Upper lobe of left lung (tissue), 6 donors: ENCODE results near the gene MVB12B. TPM values are rescaled to one million over a fixed set of nuclear protein-coding genes. Genes with fewer than 3 reads are reported as not detected.

ENCODE experiments used
- ATAC-seq, 2 donors: fragments of 200-7000 bp; cut with Tn5 transposase; one replicate each; pipeline ENCODE4 v1.9.1; 2022; ENCODE audit warnings: mild to moderate bottlenecking in 2 of 2, moderate library complexity in 2 of 2; ENCODE audit not compliant: low FRiP score in 2 of 2
- DNase-seq, 2 donors: peaks; one replicate each; pipeline ENCODE4 v3.0.0-alpha.2; 2019 to 2020
- H3K27ac ChIP-seq, 4 donors: fragments of 200-600 bp; sonication (generic); one replicate each; pipeline ENCODE4 v1.5.1; 2016 to 2019
- H3K27me3 ChIP-seq, 4 donors: fragments of 200-600 bp; sonication (generic); one replicate each; pipeline ENCODE4 v1.5.1; 2017 to 2019
- H3K36me3 ChIP-seq, 4 donors: fragments of 200-600 bp; sonication (generic); one replicate each; pipeline ENCODE4 v1.5.1; 2016 to 2019
- H3K4me1 ChIP-seq, 4 donors: fragments of 200-600 bp; sonication (generic); one replicate each; pipeline ENCODE4 v1.5.1; 2018 to 2019
- H3K4me3 ChIP-seq, 4 donors: fragments of 200-600 bp; sonication (generic); one replicate each; pipeline ENCODE4 v1.5.1; 2017 to 2019; ENCODE audit warnings: mild to moderate bottlenecking in 2 of 4, moderate library complexity in 1 of 4
- H3K9me3 ChIP-seq, 4 donors: fragments of 200-600 bp; sonication (generic); one replicate each; pipeline ENCODE4 v1.5.1; 2018 to 2019
- CTCF ChIP-seq, 6 experiments: fragments of 450-650 bp in 4 of 6; fragments of 200-600 bp in 2 of 6; sonication (generic) in 2 of 6; IDR thresholded peaks; one replicate each; pipeline ENCODE4 v1.5.1; 2016 to 2019; ENCODE audit warnings: antibody characterized with exemption in 6 of 6
- EP300 ChIP-seq, 4 donors: sonication (generic); formaldehyde crosslinking; IDR thresholded peaks; one replicate each; pipeline ENCODE4 v1.5.1; 2017; ENCODE audit warnings: antibody characterized with exemption in 4 of 4, control low read depth in 2 of 4
- POLR2A ChIP-seq, 4 donors: fragments of 450-650 bp; IDR thresholded peaks; one replicate each; pipeline ENCODE4 v1.5.1; 2016 to 2017; ENCODE audit warnings: antibody characterized with exemption in 4 of 4, mild to moderate bottlenecking in 2 of 4
- POLR2AphosphoS5 ChIP-seq, 2 donors: sonication (generic); formaldehyde crosslinking; IDR thresholded peaks; one replicate each; pipeline ENCODE4 v1.5.1; 2017; ENCODE audit warnings: antibody characterized with exemption in 2 of 2
- WGBS, 2 donors: methylation state at CpG; one replicate each; pipeline ENCODE4 v1.1.5; 2017 to 2018; 5-methylcytosine and 5-hydroxymethylcytosine counted together
- total RNA-seq, 6 donors: library from RNA; depleted of rRNA in 4 of 6; stranded (reverse); fragments of >200 nt in 4 of 6; gene quantifications; one replicate each; pipeline versions ENCODE4 v1.1.0 to v1.2.1, GENCODE V29; 2016 to 2021
- donor health status: DM: no; HTN: no; CAD: no; lungs with moderate emphysema.
- donor health status: DM: no; HTN: yes; CAD: no; lungs with severe emphysema.

The MVB12B gene
- total RNA-seq, 6 donors from 2014 or later: 36.7 to 60.7 (median 41.0) TPM

- WGBS, 2 donors: 48 to 64% methylated on average over 7 to 8 of the region's 8 CpGs
- no peak overlapping the region for H3K4me3 ChIP-seq
- DNase-seq (no peak), ATAC-seq (no peak)
- TF ChIP-seq EP300 (IDR thresholded peaks at IDR 0.05): no peak
- TF ChIP-seq CTCF (IDR thresholded peaks at IDR 0.05): no peak
- TF ChIP-seq POLR2A (IDR thresholded peaks at IDR 0.05): no peak
- TF ChIP-seq POLR2AphosphoS5 (IDR thresholded peaks at IDR 0.05): no peak
- H3K36me3 ChIP-seq: peaks cover 0 to 36% (median 11%) of the 10 kb centered on the region in 4 donors
- no peaks in the 10 kb centered on the region for H3K9me3 ChIP-seq
- peaks cover 46 to 74% (median 61%) of the 10 kb centered on the region in 4 donors for H3K4me1 ChIP-seq
- H3K27me3 ChIP-seq: no peaks in the 10 kb centered on the region
- peak overlapping the region; percentile 59 to 85 (median 74) for H3K27ac ChIP-seq
Observed at GRCh38 chr9:126388964-126389708, 62.5 kb downstream of the MVB12B start.

- no peaks in the 10 kb centered on the region for H3K9me3 ChIP-seq
- no peak for TF ChIP-seq POLR2A (IDR thresholded peaks at IDR 0.05)
- no peak for TF ChIP-seq EP300 (IDR thresholded peaks at IDR 0.05)
- TF ChIP-seq CTCF (IDR thresholded peaks at IDR 0.05): no peak
- no peak for TF ChIP-seq POLR2AphosphoS5 (IDR thresholded peaks at IDR 0.05)
- no peaks in the 10 kb centered on the region for H3K27me3 ChIP-seq
- H3K36me3 ChIP-seq: peaks cover 0 to 40% (median 11%) of the 10 kb centered on the region in 4 donors
- H3K27ac ChIP-seq: peak overlapping the region; percentile 59 to 85 (median 74)
- H3K4me3 ChIP-seq: no peak overlapping the region
- ATAC-seq (peak in 1 of 2 donors; percentile 67), DNase-seq (no peak)
- WGBS, 2 donors: 35 to 53% methylated on average over 2 of the region's 2 CpGs
- peaks cover 52 to 83% (median 61%) of the 10 kb centered on the region in 4 donors for H3K4me1 ChIP-seq
Observed at GRCh38 chr9:126389992-126390391, 63.4 kb downstream of the MVB12B start.

GRCh38 chr9:126390923-126391322 is 64.3 kb downstream of the MVB12B start:
- no peak overlapping the region for H3K4me3 ChIP-seq
- 77 to 85% methylated on average over 9 of the region's 9 CpGs for WGBS, 2 donors
- DNase-seq (no peak), ATAC-seq (peak in 1 of 2 donors; percentile 58)
- TF ChIP-seq POLR2A (IDR thresholded peaks at IDR 0.05) (no peak), EP300 (IDR thresholded peaks at IDR 0.05) (no peak), CTCF (IDR thresholded peaks at IDR 0.05) (no peak), POLR2AphosphoS5 (IDR thresholded peaks at IDR 0.05) (no peak)
- peaks cover 59 to 89% (median 66%) of the 10 kb centered on the region in 4 donors for H3K4me1 ChIP-seq
- peak overlapping the region in 3 of 4 donors; percentile 59 to 85 (median 81) for H3K27ac ChIP-seq
- H3K27me3 ChIP-seq: no peaks in the 10 kb centered on the region
- peaks cover 5 to 41% (median 14%) of the 10 kb centered on the region in 4 donors for H3K36me3 ChIP-seq
- no peaks in the 10 kb centered on the region for H3K9me3 ChIP-seq

GRCh38 chr9:126391713-126392661 is 65.4 kb downstream of the MVB12B start:
- Histone ChIP-seq H3K36me3 (peaks cover 2 to 47% (median 20%) of the 10 kb centered on the region in 4 donors), H3K9me3 (no peaks in the 10 kb centered on the region), H3K4me1 (peaks cover 50 to 89% (median 56%) of the 10 kb centered on the region in 4 donors), H3K27me3 (no peaks in the 10 kb centered on the region), H3K4me3 (no peak overlapping the region), H3K27ac (peak overlapping the region; percentile 34 to 86 (median 66))
- DNase-seq (no peak), ATAC-seq (no peak)
- 69 to 75% methylated on average over 21 to 24 of the region's 24 CpGs for WGBS, 2 donors
- TF ChIP-seq POLR2AphosphoS5 (IDR thresholded peaks at IDR 0.05) (no peak), POLR2A (IDR thresholded peaks at IDR 0.05) (no peak), CTCF (IDR thresholded peaks at IDR 0.05) (no peak), EP300 (IDR thresholded peaks at IDR 0.05) (no peak)
